Activated gamma-delta T cell treated with anti-CD3 and anti-CD28 coated beads, Interleukin-2, amount 50 U/mL, for 16 hours (primary cell): ENCODE results near the gene ZNF385A.
"Not testable (repeated sequence)": the region's sequence is repeated elsewhere in the genome, so short reads cannot be mapped to it uniquely, and the experiment has no call there.

Experiments
- DNase-seq: peaks from one replicate; pipeline ENCODE4 v3.0.0-alpha.2; 2020; ENCODE audit warnings: low read depth

ZNF385A gene

DNA sequence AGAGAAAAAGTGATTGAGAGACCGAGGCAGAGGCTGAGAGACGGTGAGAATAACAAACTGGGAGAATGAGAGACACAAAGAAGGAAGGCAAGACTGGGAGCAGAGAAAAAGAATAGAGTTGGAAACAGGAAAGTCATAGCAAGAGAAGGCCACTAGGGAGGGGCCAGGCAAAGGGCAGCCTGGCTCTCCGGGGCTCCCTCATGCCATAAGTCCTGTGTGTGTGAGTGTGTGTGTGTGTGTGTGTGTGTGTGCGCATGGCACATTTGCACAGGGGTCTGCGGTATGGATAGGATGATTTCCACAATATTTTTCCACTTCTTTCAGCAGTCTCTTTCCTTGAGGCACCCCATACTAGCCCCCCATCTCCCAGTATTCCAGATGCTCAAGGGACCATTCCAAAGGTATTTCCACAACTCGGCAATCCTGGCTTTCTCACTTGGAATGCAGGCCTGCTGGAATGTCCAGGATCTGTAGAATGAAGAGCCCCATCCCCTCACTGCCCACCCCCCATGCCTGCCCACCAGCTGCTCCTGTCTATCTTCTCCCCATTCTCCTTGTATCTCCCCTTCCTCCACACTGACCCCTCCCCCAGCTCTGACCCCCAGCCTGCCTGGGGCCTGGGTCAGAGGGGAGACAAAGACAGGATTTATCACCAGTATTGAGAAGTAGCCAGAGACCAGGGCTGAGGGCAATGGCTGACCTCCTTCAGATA, 29.3 kb downstream of the ZNF385A start:
- no peak for DNase-seq

- not testable (repeated sequence) for DNase-seq
These were observed 30.3 kb downstream of the ZNF385A start for GRCh38 chr12:54354271-54354670.

GRCh38 chr12:54352891-54353874, 31.4 kb downstream of the ZNF385A start:
- DNase-seq = no peak

- peak; percentile 13 for DNase-seq
These were observed 32.5 kb downstream of the ZNF385A start for GRCh38 chr12:54352022-54352531.

DNA sequence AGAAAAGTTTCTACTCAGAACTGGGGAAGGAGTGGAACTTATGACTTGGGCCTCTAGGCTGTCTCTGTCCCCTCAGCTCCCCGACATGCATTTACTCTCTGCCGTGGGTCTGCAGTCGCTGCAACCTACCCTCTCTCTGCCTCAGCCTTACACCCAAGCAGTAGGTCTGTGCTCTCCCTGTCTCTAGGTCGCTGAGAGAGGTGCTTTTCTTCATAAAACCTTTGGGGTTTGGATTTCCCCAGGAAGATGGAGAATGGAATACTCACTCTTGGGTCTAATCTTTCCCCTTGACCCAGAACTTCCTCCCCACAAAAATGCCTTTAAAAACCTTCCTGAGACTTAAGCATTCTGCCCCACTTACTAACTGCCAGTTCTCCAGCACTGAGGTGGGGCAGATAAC, 33.2 kb downstream of the ZNF385A start:
- no peak for DNase-seq

- no peak for DNase-seq
These were observed 33.8 kb downstream of the ZNF385A start for GRCh38 chr12:54350743-54351142.

- DNase-seq = no peak
These were observed 34.9 kb downstream of the ZNF385A start for GRCh38 chr12:54349679-54350078.

DNA sequence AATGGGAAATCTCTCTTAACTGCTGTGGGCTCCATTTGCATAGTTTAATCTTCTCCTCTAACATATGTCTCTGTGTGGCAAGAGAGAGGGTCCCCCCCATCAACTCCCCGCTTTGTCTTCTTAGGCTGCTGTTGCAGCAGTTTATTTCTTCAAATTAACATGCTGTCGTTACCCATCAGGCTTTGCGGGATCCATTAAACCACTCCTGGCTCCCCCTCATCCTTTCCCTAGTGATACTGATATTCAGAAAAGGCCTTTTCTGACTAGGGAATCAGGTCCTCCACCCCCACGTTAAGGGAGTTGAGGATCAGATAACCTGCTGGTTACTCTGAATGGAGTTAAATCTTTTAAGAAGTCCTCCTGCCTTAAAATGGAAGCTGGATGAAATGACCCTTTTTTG, 35.5 kb downstream of the ZNF385A start:
- no peak for DNase-seq

DNA sequence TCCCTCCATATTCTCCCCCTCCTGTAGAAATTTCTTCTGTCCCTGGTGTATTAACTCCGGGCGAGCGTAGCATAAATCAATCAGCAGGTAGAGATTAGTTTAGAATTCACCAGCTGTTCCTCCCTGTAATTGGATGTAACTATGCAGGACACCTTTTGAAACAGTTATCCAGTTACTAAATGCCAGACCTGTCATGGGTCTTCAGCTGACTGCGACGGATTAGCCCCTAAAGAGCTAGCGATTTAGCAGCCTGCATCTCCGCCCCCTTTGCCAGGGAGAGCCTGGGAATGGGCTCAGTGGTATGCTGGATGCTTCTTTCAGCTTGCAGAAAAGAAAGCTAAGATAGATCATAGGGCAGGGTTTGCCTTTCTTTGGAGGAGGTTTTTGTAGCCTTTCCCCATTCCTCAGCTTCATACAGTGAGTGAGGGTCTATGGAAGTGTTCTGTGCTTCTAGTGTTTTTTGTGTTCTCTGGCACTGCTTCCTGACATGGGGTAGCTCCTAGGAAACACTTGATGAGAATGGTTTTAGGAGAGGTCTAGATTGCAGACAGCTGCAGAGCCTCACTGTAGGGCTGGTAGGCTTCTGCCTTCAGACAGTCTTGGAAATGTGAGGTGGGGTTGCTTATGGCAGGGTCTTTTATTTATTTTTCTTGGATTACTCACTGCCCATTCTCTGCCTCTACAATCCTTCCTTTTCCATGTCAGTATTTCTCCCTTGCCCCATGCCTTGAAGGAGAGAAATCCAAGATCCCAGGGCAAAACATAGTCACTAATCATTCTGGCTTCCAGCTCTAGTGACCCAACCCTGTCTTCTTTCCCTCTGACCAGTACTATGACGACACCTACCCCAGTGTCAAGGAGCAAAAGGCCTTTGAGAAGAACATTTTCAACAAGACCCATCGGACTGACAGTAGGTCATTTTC, 42.9 kb downstream of the ZNF385A start:
- DNase-seq = no peak

- no peak for DNase-seq
These were observed 43.7 kb downstream of the ZNF385A start for GRCh38 chr12:54340846-54341245.

DNA sequence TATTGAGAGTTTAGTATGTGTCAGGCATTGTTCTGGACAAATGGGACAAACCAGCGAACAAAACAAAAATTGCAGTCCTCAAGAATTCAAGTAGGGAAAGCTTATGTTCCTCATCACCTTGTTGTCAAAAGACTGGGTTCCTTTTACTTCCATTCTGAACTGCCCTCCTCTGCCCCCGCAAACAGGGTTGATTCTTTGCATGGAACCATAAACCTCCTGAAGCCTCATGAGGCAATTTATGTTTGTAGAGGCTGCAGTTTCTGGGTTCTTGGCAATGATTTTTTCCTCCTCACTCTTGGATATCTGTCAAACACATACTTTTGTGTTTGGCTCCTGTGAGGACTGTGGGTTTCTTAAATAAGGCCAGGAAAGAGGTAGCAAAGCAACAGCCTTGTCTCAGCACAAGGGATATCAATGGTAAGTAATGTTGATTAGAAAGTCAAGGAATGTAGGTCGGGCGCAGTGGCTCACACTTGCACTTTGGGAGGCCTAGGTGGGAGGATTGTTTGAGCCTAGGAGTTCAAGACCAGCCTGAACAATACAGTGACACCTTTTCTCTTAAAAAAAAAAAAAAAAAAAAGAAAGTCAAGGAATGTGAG, 45.7 kb downstream of the ZNF385A start:
- no peak for DNase-seq

- DNase-seq = no peak
These were observed 46.5 kb downstream of the ZNF385A start for GRCh38 chr12:54337854-54338650.

DNA sequence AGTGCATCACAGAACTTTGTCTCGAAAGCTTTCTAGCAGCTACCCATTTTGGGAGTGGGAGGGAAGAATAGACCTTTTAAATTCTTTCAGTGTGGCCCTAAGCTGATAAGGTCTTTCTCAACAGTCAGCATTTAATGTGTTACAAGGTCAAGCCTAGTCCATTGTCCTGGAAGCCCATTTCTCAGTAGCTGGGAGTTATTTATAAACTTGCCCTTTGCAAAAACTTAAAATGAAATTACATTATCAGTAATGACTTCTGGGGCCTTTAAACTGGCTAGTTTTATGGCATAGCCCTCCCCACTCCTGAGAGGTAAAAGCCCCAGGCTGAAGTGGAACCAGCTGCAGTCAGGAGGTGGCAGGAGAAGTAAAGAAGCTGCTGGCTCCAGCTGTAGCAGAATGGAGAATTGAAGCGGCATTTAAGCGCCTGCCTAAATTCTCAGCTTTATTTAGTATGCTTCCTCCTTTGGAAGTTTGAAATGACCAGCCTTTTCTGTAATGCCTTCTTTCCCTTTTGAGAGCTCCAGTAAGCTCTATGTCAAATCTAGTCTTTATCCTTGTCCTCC, 47.2 kb downstream of the ZNF385A start:
- no peak for DNase-seq

GRCh38 chr12:54333420-54334034, 51.0 kb downstream of the ZNF385A start:
- DNase-seq = no peak

DNA sequence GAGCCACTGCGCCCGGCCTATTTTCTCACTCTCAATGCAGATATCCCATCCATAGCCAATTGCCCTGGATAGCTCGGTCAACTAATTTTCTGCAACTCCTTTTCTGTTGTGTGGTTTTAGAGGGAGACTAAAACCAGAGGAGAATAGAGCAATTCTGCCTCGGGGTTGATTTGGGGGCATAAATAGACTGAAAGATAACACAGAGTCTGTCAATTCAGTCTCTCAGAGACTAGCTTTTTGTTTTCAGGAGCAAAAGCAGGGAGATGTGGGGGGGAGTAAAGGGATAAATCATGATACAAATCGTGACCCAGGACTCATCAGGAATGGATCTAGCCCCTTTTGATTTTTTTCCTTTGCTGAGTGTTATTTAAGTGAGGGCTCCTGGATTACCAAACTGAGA, 53.1 kb downstream of the ZNF385A start:
- DNase-seq = no peak

DNA sequence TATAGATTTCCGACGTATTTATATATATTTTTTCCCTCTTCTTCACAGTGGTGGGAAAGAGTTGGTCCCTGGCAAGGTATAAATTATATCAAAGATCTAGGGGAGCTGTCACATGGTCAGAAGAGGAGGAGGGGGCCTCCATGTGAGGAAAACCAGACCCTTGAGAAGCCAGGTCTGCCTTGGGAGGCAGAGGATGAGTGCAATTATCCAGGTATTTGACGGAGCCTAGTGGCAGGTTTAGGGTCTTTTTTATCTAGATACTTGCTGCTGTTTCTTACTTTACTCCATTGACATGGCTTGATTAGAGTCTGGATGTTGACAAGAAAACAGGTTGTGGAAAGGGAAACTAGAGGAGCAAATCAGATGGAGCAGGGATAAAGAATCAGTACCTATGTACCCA, 54.1 kb downstream of the ZNF385A start:
- no peak for DNase-seq

DNA sequence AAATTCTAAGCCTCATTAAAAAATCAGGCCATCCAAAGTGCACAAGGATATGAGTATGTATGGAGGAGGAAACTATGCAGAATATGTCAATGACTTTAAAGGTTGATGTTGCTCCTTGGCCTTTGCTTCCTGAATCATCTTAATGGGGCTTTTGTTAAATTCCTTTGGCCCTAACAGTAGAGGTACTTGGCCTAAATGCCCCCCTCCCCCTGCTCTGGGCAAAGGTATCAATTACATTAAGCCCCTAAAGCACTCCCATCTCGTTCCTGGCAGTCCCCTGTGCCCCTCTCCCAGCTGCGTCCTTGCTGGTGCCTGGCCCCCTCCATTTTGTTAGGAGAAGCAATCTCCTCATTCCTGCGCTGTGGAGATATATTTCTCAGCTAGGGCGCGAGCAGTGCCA, 54.8 kb downstream of the ZNF385A start:
- DNase-seq = no peak

- no peak for DNase-seq
These were observed 55.8 kb downstream of the ZNF385A start for GRCh38 chr12:54328595-54329337.
